M059J (cell line): ENCODE results near the gene GPR31. TPM values are rescaled to one million over a fixed set of nuclear protein-coding genes. Genes with fewer than 3 reads are reported as not detected.
A peak's percentile ranks its signal among the peaks of the same experiment; 100 is the strongest.
"Not testable (repeated sequence)": the region's sequence is repeated elsewhere in the genome, so short reads cannot be mapped to it uniquely, and the experiment has no call there.

Experiments
- DNase-seq: peaks from one replicate; pipeline ENCODE4 v3.0.0-alpha.2; 2012; ENCODE audit warnings: low read depth
- total RNA-seq: library from RNA; depleted of rRNA; stranded (reverse); fragments of >200 nt; shearing (Covaris generic); gene quantifications from 2 replicates; pipeline ENCODE4 v1.2.3, GENCODE V29; 2014; rRNA removed

GPR31 gene, protein sequence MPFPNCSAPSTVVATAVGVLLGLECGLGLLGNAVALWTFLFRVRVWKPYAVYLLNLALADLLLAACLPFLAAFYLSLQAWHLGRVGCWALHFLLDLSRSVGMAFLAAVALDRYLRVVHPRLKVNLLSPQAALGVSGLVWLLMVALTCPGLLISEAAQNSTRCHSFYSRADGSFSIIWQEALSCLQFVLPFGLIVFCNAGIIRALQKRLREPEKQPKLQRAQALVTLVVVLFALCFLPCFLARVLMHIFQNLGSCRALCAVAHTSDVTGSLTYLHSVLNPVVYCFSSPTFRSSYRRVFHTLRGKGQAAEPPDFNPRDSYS
- not detected in 2 replicates for total RNA-seq

DNA sequence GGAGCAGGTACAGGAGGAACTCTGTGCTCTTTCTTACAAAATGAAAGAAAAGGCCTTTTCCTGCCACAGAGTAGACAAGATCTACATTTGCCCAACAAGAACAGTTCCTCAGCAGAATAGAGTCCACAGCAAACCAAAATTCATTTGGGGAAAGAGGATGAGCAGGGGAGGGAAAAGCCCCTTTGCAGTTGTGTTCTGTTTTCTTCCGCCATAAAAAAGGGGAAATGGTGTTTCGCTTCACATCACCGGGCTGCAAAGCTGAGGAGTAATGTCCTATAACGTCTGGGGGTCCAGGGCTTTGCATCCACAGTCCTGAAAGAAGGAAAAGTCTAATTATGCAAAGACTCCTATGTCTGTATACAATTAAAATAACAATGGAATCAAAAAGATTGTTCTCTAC, at the start of gene GPR31:
Gene GPR31, minus strand, starts transcription at position 118 of the 400 bp plus-strand sequence. CDS start 149 bp downstream, outside the sequence.
- DNase-seq, result no peak

DNA sequence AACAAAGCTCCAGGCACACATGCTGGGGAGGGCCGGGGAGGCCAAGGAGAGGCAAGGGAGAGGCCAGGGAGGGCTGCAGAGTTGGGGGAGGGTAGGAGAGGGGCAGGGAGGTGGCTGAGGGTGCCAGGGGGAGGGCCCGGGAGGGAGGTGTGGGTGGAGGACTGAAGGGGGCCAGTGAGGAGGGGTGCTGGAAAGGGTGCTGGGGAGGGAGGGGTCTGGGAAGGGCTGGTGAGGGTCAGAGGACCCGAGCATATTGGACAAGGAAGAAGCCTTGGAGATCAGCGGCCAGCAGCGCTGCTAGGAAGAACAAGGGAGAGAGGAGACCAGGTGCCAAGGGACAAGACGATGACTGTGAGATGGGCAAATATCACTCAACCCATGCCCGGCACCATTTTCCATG, 49.7 kb upstream of the GPR31 start:
- DNase-seq, result no peak

DNA sequence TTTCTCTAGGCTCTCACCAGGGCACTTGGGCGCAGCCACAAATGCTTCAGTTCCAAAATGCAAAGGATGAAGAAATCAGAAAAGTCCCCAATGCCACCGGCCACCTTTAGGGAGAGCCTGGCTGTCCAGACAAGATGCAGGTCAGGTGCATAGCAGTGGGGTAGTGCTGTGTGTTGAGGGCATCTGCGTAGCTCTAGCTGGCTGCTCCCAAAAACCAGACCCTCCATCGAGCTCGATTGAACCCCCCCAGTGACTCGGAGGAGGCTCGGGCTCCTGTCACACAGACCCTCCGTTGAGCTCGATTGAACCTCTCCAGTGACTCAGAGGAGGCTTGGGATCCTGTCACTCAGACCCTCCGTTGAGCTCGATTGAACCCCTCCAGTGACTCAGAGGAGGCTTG, 47.5 kb upstream of the GPR31 start:
- DNase-seq, result not testable (repeated sequence)

DNA sequence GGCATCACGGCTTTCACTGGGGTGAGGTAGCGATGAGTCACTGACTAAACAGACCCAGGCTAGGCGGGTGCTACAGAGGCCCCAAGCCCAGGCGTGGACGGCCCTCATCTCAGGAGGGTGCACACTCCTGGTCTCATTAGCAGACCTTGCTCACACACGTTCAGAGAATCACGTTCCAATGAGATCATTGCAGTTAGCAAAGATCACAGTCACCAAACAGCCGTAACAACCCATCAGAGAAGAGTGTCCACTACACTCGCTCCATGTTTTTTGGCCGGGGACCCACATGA, 46.2 kb upstream of the GPR31 start:
- DNase-seq, result peak; percentile 48

DNA sequence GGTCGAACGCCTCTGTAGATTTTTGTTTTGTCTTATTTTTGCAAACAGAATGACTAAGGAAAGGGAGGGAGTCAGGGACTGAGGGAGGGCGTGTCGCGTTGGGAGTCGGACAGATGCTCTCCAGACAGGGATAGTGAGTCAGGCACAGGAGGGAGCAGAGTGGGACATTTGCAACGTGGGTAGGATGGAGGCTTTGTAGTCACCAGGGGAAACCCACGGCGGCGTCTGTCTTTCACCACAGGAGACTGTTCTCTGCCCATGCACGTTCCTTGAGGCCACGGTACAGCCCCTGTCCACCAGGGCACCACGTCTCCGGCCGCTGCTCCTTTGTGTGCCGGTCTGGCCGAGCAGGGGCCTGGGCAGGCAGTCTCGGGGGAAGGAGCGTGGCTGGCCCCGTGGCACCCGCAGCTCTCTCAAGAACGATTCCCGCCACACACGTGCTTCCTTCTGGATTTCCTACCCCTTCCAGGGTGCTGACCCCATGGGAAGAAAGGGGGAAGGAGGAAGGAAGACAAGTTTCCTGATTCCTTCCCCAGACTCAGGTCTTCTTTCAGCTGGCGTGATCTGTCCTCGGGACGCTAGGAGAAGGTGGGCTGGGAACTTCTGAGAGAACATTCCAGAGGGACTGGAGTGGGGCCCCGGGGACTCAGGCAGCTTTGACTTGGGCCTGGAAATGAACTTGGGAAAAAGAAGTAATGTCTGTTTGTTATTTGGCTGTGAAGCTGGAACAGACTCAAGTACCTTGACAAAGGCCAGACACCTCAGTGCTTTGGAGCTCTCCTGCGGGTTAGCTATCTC, 45.7 kb upstream of the GPR31 start:
- DNase-seq, result not testable (repeated sequence)

DNA sequence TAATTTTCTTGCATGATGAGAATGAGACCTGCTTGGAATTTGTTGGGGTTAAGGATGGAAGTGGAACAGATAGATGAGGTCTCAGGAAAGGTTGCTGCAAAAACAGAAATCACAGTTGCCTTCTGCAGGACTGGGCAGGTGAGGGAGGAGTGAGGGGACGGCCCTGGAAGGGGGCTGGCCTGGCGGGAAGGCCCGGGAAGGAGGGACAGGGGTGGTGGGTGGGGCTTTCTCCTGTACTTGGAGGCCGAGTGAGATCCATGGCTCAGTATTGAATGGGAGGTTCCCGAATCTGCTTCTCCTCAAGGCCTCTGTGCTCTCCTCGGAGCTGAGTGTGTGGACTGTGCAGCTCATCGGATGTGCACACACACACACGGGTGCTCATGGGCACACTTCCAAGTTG, 44.8 kb upstream of the GPR31 start:
- DNase-seq, result not testable (repeated sequence)

DNA sequence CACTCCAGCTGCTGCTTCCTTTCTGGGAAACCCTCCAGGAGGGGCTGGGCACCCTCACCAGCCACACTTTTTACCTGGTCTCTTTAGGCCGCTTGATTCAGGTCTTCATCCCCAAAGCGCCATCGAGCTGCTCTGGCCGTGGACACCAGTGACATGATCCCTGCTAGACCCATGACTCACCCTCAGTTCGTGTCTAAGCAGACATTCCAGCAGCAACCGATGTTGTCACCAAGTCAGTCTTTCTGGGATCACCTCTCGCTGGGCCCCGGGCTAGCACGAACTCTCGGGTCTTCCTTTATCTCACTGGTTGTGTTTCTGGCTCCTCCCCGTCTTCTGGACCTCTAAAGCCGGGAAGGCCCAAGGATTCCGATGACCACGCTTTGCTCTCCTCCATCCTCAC, 43.0 kb upstream of the GPR31 start:
- DNase-seq, result peak; percentile 30

DNA sequence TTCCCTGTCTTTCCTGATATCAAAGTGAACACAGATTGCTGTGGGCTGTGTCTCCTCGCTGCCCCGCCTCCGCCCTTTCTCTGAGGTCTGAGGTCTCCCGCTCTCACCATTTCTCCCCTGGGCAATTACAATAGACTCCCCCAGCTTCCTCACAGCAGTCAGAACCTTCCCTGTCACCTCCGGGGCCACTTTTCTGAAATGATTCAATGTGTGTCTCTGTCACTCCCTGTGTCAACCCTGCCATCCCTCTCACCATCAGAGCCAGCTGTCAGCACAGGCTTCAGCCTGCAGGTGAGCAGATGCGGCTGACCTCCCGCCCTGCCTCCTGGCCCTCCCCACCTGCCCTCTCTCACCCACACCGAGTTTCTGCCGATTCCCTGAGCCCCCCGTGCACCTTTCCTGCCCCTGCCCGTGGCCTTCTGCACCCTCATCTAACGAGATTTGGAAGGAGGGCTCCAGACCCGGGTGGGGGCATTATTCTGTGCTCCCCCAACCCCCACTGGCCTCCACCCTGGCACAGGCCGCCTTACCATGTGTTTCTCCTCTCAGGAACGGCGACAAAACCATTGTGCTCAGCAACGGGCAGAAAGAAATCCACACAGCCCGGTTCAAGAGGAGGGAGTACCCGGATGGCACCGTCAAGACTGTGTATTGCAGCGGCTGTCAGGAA, 38.3 kb upstream of the GPR31 start:
- not testable (repeated sequence) for DNase-seq

DNA sequence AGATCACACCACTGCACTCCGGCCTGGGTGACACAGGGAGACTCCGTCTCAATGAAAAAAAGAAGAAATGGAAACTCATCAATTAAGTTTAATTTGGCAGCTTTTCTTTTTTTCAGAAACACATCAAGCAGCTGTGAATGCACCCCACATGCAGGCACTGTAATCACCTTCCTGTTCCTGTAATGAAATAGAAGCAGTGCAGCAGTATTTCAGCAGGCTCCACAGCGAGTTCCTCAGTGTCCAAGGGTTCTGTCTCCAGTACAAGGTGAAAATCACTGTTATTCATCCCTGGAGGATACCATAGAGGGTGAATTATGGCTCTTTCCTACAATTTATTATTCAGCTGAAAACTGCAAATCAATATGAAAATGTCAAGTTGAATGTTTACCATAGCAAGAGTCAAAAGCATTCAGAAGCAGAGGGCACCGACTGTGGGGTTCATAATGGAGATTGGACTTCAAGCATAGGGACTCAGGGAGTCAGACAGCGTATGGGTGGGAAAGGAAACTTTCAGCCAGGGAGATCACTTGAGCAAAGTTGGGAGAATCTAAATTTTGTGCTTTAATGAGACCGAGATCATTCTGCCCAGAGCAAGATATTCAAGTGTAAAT, 35.8 kb upstream of the GPR31 start:
- not testable (repeated sequence) for DNase-seq

DNA sequence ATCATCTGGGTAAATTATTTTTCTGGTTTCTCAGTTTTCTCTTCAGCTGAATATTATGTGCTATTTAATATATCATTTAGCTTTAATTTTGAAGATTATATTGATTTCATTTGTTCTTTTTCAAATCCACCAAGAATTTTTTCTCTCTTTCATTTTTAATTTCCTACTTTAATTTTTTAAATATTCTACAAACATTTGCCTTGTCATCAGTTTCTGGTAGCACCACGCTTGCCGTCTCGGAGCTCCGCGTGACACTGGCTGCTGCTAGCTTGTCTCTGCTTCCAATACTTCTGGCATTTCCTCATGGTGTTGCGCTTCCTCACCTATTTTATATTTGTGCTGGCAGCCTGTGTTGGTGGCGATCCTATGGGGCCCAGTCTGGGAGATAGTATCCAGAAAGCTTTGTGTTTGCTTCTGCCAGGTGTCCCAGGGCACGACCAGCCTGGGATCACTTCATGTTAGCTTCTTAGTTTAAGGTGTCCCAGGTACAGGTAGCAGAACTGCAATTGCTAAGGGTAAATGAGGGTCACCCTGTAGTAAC, 33.3 kb upstream of the GPR31 start:
- DNase-seq, result not testable (repeated sequence)

DNA sequence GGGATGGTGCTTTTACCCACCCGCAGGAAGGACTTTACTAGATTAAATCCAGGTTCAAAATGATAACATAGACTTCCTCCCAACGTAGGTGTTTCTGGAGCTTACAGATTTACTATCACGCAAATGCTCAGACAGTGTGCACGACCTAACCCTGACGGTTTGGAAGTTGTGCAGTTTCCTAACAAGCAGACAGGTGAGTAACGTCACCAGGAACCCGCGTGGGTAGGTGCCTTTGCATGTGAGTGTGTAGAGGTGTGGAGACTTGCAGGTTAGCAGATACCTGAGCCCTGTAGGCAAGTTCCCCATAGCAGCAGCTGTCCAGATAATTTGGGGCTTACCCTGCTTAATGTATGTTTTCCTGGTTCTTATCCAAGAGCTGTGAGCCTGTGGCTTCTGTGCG, 29.5 kb upstream of the GPR31 start:
- not testable (repeated sequence) for DNase-seq

DNA sequence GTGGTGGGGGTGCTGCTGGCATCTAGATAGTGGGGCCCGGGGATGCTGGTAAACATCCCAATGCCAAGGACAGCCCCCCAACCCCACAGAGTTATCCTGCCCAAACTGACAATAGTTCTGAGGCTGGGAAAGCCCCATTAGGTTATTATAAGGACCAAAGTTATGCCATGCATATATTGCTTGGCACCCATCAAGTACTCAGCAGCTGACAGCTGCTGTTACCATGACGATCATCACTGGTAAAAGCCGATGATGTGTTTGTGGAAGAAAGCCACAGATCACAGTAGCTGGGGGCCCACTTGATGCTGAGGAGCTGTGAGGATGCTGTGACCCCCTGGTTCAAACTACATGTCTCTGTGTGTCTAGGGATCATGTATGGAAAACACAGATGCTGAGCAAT, 27.3 kb upstream of the GPR31 start:
- DNase-seq, result not testable (repeated sequence)

DNA sequence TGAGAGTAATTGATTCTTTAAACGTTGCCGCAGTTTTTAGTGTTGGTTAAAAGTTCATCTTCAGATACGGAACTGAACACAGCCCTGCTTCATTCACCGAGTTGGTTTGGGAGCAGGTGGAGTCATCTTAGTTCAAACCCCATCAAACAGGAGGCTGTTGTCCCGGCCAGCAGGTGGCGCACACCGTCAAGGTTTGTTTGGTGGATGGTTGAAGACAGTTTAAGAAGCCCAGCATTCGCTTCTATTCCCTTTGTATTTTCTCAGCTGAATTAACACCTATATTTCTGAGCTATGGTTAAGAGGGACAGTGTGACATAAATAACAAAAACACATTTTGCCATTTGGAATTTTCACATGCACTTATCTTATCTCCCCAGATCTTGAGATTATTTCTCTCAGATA, 25.1 kb upstream of the GPR31 start:
- DNase-seq, result not testable (repeated sequence)

DNA sequence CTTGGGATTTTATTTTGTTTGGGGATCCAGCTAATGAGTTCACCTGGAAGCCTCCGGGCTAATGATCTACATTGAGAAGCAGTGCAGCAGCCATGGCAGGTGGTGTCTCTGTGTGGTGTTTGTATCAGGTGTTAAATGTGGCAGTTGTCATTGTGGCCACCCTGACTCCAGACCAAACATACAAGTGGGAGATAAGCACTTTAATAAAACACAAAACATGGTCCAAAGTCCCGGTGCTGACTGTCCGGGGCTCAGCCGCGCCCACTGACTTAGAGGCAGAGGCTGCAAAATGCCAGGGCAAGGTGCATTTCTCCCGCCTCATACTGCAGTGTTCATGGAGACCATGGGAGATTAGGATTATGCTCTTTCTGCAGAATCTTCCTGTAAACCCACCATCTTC, 23.6 kb upstream of the GPR31 start:
- not testable (repeated sequence) for DNase-seq

DNA sequence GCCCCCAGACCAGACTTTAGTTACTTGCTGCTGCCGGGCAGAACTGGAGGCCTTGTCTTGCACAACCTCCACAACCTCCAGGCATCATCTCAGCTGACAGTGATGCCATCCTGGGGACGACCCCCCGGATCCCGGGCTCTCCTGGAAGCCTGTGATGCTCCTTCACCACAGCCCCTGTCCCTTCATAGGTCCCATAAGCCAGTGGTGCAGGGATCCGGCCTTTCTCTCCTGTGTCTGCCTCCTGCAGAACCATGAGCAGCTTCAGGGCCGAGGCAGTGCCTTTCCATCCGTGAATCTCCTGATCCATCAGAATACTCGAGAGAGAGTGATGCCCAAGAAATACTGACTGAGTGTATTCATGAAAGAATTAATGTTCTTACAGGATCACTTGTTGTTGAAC, 22.3 kb upstream of the GPR31 start:
- not testable (repeated sequence) for DNase-seq

DNA sequence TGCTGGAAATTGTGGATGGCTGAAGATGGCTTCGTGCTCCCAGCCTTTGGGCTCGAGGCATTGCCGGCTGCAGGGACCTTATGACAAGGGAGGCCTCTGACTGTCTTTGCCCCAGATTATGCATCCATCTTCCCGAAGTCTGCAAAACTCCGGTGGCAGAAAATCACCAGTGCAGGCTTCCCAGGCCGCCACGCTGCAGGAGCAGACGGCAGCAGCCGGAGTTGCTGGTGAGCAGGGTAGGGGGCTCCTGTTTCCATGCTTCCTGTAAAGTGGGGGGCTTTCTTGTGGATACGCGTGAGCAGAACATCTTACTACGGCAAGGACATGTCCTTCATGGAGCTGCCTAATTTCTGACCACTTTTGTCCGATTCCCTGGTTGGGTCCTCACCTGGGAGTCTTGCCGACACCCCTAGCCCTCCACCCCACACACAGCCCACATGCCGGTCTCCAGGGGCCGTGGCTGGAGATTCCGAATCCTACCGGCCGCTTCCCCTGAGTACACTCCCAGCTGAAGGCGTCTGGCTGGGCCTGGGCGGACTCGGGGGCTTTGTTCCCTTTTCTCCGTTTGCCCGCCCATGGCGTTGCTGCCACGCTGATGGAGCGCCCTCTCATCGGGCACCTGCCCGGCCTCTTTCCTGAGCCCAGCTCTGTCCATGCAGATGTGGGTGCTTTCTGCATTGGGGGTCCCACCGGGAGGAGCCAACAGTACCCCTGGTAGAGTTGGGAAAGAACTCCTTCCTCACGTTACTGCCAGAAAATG, 21.3 kb upstream of the GPR31 start:
- not testable (repeated sequence) for DNase-seq

DNA sequence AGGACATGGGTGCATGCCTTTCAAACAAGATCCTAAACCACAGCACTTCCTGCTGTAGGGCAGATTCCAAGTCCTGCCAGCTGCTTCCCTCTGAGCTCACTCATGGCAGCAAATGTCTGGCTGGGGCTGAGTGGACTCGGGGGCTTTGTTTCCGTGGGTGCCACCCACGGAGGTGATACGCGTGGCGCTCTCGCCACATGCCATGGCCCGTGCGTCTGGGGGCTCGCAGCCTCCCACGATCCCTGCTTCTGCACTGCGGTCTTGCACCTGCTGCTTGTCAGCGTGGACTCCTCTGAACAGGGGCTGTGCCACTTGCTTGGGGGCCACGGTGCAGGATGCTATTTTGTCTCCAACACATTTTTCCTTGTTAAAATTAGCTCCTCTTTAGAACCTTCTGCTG, 19.5 kb upstream of the GPR31 start:
- DNase-seq, result not testable (repeated sequence)

DNA sequence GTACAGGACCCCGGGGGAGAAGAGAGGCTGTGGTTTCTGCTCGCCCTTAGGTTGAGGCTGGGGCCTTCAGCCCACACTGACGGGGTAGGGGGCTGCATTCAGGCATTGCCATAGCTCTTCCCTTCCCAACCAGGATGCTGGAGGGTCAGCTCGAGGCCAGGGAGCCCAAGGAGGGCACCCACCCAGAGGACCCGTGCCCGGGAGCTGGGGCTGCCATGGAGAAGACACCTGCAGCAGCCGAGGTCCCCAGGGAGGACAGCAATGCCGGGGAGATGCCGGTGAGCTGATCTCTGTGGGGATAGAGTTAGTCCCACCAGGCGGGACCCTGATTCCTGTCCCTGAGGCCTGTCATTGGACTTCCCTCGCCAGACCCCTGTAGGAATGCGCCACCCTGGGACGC, 14.2 kb upstream of the GPR31 start:
- not testable (repeated sequence) for DNase-seq

DNA sequence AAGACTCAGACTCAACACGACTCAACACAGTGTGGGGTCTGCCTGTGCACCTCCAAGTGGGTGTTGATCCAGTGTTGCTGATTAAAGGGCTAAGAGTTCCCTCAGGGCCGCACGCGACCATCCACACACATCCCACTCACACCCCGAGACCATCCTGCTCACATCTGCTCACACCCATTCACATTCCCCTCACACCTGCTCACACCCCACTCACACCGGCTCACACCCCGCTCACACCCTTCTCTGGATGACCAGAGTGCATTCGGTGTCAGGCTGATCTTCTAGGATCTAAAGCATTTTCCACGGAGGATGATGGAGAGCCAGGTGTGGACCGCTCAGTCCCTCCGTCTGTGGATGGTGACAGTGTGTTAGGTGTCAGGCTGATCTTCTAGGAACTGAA, 13.5 kb upstream of the GPR31 start:
- not testable (repeated sequence) for DNase-seq

DNA sequence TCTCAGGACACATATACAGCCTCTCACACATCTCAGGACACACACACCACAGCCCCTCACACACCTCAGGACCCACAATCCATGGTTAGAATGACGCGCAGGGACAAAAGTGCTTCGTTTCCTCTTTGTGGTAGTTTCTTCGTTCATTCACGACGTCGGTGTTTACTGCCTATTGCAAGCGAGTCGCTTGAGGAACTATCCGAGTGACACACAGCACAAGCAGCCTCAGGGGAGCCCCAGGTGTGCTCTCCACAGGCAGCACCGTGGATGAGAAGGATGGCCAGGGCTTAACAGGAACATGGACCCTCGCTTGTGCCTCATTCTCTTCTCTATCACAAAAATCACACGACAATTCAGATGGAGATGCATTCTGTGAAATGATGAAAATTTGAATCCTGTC, 12.1 kb upstream of the GPR31 start:
- DNase-seq, result not testable (repeated sequence)

DNA sequence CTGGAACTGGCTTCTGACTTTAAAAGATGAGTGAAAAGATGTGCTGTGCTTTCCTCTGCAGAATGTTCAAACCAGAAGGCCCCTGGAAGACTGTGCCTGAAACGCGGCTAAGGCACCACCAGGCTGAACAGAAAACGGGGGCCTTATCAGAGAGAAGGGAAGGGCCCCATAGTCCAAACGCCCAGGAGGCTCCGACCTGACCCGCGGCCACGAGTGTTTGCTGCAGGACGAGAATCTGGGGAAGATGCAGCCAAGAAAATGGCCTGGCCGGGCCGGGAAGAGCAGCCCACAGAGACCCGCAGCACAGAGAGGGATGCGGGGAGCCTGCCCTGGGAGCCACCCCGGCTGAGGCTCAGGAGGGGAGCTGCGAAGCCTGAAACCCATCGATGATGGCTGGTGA, 10.5 kb upstream of the GPR31 start:
- DNase-seq, result not testable (repeated sequence)
